ENCODE data around the gene PYM1. TPM values are rescaled to one million over a fixed set of nuclear protein-coding genes. Genes with fewer than 3 reads are reported as not detected.
A peak's percentile ranks its signal among the peaks of the same experiment; 100 is the strongest.

PYM1 gene
- total and polyA plus RNA-seq, 2 of the 13 experiments (the other 11 are each of a cell fraction or from before 2014, with no cell fraction given), result 44.0 to 51.8 TPM

DNA sequence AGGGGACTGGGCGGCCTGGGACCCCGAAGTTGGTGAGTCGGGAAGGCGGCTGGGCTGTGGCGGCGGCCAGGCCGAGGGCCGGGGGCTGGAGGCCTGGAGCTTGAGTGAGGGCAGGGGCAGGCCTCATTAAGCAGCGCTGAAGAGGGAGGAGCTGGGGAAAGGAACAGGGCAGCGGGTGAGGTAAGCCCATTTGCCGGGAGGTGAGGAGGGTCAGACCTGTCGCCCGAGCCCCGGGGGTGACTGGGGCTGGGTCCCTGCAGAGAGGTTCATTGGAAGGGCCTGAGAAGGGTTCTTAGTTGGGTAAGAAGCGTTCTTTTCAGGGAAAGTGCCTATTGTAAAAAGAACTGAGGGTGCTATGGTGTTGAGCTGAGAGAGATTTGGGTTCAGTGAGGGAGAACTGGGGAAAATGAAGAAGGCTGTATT lies 46.6 kb upstream of the PYM1 start (continued):
- TF ChIP-seq PAXIP1 (CRISPR knock-in tag; conservative IDR thresholded peaks at IDR 0.05) (no peak), MED8 (CRISPR knock-in tag; IDR thresholded peaks at IDR 0.05; ENCODE audit: insufficient replicate concordance) (no peak), ZNF101 (CRISPR knock-in tag; IDR thresholded peaks at IDR 0.05; ENCODE audit: borderline replicate concordance, low read depth) (no peak), ZBED4 (CRISPR knock-in tag; IDR thresholded peaks at IDR 0.05; ENCODE audit: borderline replicate concordance) (no peak), ZNF678 (CRISPR knock-in tag; IDR thresholded peaks at IDR 0.05) (no peak; the same call in 1 of the 2 replicates)
- TF ChIP-seq, protein P1, sequence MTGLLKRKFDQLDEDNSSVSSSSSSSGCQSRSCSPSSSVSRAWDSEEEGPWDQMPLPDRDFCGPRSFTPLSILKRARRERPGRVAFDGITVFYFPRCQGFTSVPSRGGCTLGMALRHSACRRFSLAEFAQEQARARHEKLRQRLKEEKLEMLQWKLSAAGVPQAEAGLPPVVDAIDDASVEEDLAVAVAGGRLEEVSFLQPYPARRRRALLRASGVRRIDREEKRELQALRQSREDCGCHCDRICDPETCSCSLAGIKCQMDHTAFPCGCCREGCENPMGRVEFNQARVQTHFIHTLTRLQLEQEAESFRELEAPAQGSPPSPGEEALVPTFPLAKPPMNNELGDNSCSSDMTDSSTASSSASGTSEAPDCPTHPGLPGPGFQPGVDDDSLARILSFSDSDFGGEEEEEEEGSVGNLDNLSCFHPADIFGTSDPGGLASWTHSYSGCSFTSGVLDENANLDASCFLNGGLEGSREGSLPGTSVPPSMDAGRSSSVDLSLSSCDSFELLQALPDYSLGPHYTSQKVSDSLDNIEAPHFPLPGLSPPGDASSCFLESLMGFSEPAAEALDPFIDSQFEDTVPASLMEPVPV (CRISPR knock-in tag; IDR thresholded peaks at IDR 0.05), result no peak
- TF ChIP-seq, protein P2, sequence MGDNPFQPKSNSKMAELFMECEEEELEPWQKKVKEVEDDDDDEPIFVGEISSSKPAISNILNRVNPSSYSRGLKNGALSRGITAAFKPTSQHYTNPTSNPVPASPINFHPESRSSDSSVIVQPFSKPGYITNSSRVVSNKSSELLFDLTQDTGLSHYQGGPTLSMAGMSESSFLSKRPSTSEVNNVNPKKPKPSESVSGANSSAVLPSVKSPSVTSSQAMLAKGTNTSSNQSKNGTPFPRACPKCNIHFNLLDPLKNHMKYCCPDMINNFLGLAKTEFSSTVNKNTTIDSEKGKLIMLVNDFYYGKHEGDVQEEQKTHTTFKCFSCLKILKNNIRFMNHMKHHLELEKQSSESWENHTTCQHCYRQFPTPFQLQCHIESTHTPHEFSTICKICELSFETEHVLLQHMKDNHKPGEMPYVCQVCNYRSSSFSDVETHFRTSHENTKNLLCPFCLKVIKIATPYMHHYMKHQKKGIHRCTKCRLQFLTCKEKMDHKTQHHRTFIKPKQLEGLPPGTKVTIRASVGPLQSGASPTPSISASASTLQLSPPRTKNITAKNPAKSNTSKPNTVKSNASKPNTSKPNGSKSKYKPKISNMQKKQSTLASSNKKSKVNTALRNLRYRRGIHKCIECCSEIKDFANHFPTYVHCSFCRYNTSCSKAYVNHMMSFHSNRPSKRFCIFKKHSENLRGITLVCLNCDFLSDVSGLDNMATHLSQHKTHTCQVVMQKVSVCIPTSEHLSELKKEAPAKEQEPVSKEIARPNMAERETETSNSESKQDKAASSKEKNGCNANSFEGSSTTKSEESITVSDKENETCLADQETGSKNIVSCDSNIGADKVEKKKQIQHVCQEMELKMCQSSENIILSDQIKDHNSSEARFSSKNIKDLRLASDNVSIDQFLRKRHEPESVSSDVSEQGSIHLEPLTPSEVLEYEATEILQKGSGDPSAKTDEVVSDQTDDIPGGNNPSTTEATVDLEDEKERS (CRISPR knock-in tag; IDR thresholded peaks at IDR 0.05), result peak; percentile 72
- TF ChIP-seq, protein P3, sequence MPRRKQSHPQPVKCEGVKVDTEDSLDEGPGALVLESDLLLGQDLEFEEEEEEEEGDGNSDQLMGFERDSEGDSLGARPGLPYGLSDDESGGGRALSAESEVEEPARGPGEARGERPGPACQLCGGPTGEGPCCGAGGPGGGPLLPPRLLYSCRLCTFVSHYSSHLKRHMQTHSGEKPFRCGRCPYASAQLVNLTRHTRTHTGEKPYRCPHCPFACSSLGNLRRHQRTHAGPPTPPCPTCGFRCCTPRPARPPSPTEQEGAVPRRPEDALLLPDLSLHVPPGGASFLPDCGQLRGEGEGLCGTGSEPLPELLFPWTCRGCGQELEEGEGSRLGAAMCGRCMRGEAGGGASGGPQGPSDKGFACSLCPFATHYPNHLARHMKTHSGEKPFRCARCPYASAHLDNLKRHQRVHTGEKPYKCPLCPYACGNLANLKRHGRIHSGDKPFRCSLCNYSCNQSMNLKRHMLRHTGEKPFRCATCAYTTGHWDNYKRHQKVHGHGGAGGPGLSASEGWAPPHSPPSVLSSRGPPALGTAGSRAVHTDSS (CRISPR knock-in tag; conservative IDR thresholded peaks at IDR 0.05), result no peak

All from HepG2 (cell line).